DND-41 (cell line): ENCODE results near the gene RASA4B.

Experiments
- ATAC-seq: fragments of 200-7000 bp; cut with Tn5 transposase; 3 replicates; pipeline ENCODE4 v1.9.1; 2021; ENCODE audit warnings: low read depth; ENCODE audit not compliant: insufficient read depth
- DNase-seq: peaks from one replicate; pipeline ENCODE4 v3.0.0-alpha.2; 2020
- H2AFZ ChIP-seq: 2 replicates; pipeline ENCODE4 v1.6.0; 2012; ENCODE audit warnings: low read depth, low read length
- H3K27ac ChIP-seq: 2 replicates; pipeline ENCODE4 v1.5.1; 2012; ENCODE audit warnings: low read length, inconsistent platforms
- H3K27me3 ChIP-seq: fragments of 200-600 bp; sonication (generic); 2 replicates; pipeline ENCODE4 v1.6.0; 2012; ENCODE audit warnings: low read length, mild to moderate bottlenecking, inconsistent platforms; ENCODE audit not compliant: insufficient read depth, poor library complexity
- H3K36me3 ChIP-seq: 2 replicates; pipeline ENCODE4 v1.5.1; 2012; ENCODE audit warnings: low read length, inconsistent platforms; ENCODE audit not compliant: insufficient read depth
- H3K4me1 ChIP-seq: 2 replicates; pipeline ENCODE4 v1.5.1; 2012; ENCODE audit warnings: mild to moderate bottlenecking, low read length; ENCODE audit not compliant: insufficient read depth
- H3K4me2 ChIP-seq: 2 replicates; pipeline ENCODE4 v1.6.0; 2012; ENCODE audit warnings: mild to moderate bottlenecking, moderate library complexity, low read length, inconsistent platforms; ENCODE audit not compliant: insufficient read depth
- H3K4me3 ChIP-seq, 2 experiments: fragments of 200-600 bp in 1 of 2; shearing (Covaris generic) in 1 of 2; 2 replicates each; pipeline ENCODE4 v1.5.1; 2012 to 2016; ENCODE audit warnings: inconsistent platforms in 2 of 2, low read length in 2 of 2, mild to moderate bottlenecking in 2 of 2, low read depth in 1 of 2, moderate library complexity in 1 of 2
- H3K79me2 ChIP-seq: 2 replicates; pipeline ENCODE4 v1.6.0; 2012; ENCODE audit warnings: low read length, inconsistent platforms; ENCODE audit not compliant: insufficient read depth
- H3K9ac ChIP-seq: 2 replicates; pipeline ENCODE4 v1.6.0; 2012; ENCODE audit warnings: low read depth, mild to moderate bottlenecking, inconsistent platforms, low read length, moderate library complexity
- H3K9me3 ChIP-seq: 2 replicates; pipeline ENCODE4 v1.5.1; 2012; ENCODE audit warnings: low read length, moderate library complexity, mild to moderate bottlenecking, inconsistent platforms; ENCODE audit not compliant: insufficient read depth, severe bottlenecking
- H4K20me1 ChIP-seq: 2 replicates; pipeline ENCODE4 v1.6.0; 2012; ENCODE audit warnings: low read length; ENCODE audit not compliant: insufficient read depth
- EZH2 ChIP-seq: IDR thresholded peaks from 3 replicates; pipeline ENCODE4 v1.6.1; 2012; ENCODE audit warnings: borderline replicate concordance, low read depth, mild to moderate bottlenecking, moderate library complexity, low read length, inconsistent platforms; ENCODE audit not compliant: severe bottlenecking
- TF ChIP-seq, protein P1 (sequence below): IDR thresholded peaks from 2 replicates; pipeline ENCODE4 v1.5.1; 2012; ENCODE audit warnings: borderline replicate concordance, low read length, moderate library complexity, mild to moderate bottlenecking; ENCODE audit not compliant: poor library complexity, severe bottlenecking; ENCODE audit errors: extremely low read depth

Gene RASA4B

DNA sequence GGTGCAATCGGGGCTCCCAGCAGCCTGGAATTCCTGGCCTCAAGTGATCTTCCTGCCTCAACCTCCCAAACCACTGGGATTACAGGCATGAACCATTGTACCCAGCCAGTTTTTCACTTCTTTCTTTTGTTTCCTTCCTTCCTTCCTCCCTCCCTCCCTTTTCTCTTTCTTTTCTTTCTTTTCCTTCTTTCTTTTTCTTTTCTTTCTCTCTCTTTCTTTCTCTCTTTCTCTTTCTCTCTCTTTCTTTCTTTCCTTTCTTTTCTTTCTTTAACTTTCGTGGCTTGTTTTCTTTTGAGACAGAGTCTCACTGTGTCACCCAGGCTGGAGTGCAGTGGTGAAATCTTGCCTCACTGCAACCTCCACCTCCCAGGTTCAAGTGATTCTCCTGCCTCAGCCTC lies 71.9 kb downstream of the RASA4B start:
- Histone ChIP-seq H3K36me3 (peaks cover 16% of the 10 kb centered on the region; the same call in 1 of the 2 replicates), H3K9me3 (no peaks in the 10 kb centered on the region), H3K4me2 (no peak overlapping the region), H3K79me2 (no peaks in the 10 kb centered on the region), H3K4me3 (no peak overlapping the region), H3K27ac (no peak overlapping the region), H3K9ac (no peak overlapping the region), H2AFZ (no peak overlapping the region), H4K20me1 (no peaks in the 10 kb centered on the region), H3K4me1 (peaks cover 4% of the 10 kb centered on the region; the same call in 1 of the 2 replicates), H3K27me3 (no peaks in the 10 kb centered on the region)
- TF ChIP-seq, protein P1, sequence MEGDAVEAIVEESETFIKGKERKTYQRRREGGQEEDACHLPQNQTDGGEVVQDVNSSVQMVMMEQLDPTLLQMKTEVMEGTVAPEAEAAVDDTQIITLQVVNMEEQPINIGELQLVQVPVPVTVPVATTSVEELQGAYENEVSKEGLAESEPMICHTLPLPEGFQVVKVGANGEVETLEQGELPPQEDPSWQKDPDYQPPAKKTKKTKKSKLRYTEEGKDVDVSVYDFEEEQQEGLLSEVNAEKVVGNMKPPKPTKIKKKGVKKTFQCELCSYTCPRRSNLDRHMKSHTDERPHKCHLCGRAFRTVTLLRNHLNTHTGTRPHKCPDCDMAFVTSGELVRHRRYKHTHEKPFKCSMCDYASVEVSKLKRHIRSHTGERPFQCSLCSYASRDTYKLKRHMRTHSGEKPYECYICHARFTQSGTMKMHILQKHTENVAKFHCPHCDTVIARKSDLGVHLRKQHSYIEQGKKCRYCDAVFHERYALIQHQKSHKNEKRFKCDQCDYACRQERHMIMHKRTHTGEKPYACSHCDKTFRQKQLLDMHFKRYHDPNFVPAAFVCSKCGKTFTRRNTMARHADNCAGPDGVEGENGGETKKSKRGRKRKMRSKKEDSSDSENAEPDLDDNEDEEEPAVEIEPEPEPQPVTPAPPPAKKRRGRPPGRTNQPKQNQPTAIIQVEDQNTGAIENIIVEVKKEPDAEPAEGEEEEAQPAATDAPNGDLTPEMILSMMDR = no peak
- no peak for TF ChIP-seq EZH2
- DNase-seq (no peak), ATAC-seq (no peak)

DNA sequence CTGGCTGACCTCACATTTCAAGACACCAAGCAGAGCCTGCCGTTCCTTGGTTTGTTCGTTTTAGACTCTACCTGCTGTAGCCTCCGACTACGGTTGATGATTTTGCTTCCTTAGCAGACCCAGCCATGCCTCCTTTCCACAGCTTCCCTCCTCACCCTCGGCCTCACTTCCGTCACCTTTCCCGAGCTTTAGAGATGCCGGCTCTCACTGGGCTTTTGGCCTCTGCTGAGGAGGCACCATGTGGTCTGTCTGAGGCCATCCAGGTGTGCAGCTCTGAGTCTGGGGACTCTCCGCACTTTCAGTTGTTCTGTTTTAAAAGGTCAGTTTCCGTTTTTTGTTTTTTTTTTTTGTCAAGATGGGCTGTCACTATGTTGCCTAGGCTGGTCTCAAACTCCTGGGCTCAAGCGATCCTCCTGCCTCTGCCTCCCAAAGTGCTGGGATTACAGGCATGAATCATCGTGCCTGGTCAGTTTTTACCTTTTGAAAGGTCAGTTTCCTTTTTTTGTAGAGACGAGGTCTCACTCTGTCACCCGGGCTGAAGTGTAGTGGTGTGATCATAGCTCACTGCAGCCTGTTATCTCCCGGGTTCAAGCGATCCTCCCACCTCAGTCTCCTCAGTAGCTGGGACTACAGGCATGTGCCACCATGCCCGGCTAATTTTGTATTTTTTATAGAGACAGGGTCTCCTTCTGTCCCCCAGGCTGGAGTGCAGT lies 72.5 kb downstream of the RASA4B start:
- peaks cover 16% of the 10 kb centered on the region; the same call in 1 of the 2 replicates for H3K36me3 ChIP-seq
- H4K20me1 ChIP-seq = no peaks in the 10 kb centered on the region
- H3K79me2 ChIP-seq = no peaks in the 10 kb centered on the region
- ATAC-seq = no peak
- H3K27ac ChIP-seq = no peak overlapping the region
- TF ChIP-seq, protein P1 = no peak
- no peak for TF ChIP-seq EZH2
- H3K27me3 ChIP-seq = no peaks in the 10 kb centered on the region
- H3K4me3 ChIP-seq = no peak overlapping the region
- H3K4me2 ChIP-seq = no peak overlapping the region
- no peak overlapping the region for H3K9ac ChIP-seq
- H3K9me3 ChIP-seq = no peaks in the 10 kb centered on the region
- H2AFZ ChIP-seq = no peak overlapping the region
- no peak for DNase-seq
- peaks cover 4% of the 10 kb centered on the region; the same call in 1 of the 2 replicates for H3K4me1 ChIP-seq

DNA sequence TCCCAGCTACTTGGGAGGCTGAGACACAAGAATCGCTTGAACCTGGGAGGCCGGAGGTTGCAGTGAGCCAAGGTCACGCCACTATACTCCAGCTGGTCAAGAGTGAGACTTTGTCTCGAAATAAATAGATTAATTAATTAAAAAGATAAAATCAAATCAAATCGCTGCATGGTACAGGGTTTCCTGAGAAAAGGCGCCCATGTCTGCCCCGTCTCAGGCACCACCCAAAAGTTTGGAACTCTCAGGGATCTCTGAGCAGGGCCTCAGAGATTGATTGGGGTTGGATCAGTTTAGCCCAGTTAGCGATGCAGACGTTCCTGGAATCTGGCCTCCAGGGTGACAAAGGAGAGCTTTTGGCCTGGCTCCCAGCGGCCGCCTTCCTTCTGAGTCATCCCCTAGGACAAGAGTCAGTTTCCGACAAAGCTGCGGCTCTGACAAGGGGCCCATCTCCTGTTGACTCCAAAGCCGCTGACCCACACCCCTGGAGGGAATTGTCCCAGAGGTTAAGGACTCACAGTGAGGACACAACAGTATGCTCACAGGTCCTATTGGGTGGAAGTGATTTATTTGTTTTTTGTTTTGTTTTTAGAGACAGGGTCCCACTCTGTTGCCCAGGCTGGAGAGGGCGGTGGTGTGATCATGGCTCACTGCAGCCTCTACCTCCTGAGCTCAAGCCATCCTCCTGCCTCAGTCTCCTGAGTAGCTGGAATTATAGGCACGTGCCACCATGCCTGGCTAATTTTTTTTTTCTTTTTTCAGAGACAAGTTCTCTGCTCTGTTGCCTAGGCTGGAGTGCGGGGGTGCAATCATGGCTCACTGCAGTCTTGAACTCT lies 77.4 kb downstream of the RASA4B start:
- H3K9ac ChIP-seq = no peak overlapping the region
- DNase-seq (no peak), ATAC-seq (no peak)
- peaks cover 3% of the 10 kb centered on the region; the same call in 1 of the 2 replicates for H3K36me3 ChIP-seq
- H2AFZ ChIP-seq = no peak overlapping the region
- no peaks in the 10 kb centered on the region for H3K9me3 ChIP-seq
- no peaks in the 10 kb centered on the region for H4K20me1 ChIP-seq
- TF ChIP-seq EZH2 = no peak
- TF ChIP-seq, protein P1 = no peak
- H3K4me1 ChIP-seq = peaks cover 4% of the 10 kb centered on the region; the same call in 1 of the 2 replicates
- no peaks in the 10 kb centered on the region for H3K27me3 ChIP-seq
- H3K4me2 ChIP-seq = no peak overlapping the region
- H3K4me3 ChIP-seq = no peak overlapping the region
- no peaks in the 10 kb centered on the region for H3K79me2 ChIP-seq
- H3K27ac ChIP-seq = no peak overlapping the region
